Measurements from ENCODE around the gene MMP25.

DNA sequence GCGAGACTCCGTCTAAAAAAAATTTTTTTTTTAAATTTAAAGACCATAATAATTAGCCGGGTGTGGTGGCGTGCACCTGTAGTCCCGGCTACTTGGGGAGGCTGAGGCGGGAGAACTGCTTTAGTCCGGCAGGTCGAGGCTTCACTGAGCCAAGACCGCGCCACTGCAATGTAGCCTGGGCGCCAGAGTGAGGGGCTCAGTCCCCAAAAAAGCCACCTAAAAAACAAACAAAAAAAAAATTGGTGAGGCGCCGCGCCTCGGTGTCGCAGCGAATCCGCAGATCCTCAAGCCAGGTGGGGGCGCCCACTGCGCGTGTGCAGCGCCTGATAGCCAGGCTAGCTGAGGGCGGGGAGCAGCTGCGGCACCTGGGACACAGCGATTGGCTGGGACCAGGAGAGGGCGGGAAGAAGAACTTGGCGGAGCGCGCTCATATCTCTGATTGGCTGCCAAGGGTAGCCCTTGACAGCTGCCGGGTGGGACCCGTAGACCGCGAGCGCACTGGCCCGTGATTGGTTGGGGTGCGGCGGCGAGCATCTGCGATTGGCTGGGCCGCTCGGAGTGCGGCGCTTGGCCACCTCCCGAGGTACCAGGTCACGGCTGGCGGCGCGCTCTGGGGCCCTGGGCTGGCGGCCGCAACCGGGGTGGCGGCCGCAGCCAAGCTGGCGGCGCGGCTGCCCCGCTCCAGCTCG is 42.6 kb upstream of the MMP25 start:
- peak in 1 of 4 donors; percentile 72 for TF ChIP-seq POLR2A (IDR thresholded peaks at IDR 0.05)
- TF ChIP-seq, protein P1, sequence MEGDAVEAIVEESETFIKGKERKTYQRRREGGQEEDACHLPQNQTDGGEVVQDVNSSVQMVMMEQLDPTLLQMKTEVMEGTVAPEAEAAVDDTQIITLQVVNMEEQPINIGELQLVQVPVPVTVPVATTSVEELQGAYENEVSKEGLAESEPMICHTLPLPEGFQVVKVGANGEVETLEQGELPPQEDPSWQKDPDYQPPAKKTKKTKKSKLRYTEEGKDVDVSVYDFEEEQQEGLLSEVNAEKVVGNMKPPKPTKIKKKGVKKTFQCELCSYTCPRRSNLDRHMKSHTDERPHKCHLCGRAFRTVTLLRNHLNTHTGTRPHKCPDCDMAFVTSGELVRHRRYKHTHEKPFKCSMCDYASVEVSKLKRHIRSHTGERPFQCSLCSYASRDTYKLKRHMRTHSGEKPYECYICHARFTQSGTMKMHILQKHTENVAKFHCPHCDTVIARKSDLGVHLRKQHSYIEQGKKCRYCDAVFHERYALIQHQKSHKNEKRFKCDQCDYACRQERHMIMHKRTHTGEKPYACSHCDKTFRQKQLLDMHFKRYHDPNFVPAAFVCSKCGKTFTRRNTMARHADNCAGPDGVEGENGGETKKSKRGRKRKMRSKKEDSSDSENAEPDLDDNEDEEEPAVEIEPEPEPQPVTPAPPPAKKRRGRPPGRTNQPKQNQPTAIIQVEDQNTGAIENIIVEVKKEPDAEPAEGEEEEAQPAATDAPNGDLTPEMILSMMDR (IDR thresholded peaks at IDR 0.05), result peak in 4 of 6 experiments; percentile 35 to 88 (median 53)
